Fibroblast of lung (primary cell): ENCODE results near the gene TRAPPC3L.

Source experiments
- CTCF ChIP-seq, 2 donors: IDR thresholded peaks in 1 of 2; conservative IDR thresholded peaks in 1 of 2; 1 replicate in 1 of 2; 2 replicates in 1 of 2; pipeline ENCODE4 v1.5.1; 2011 to 2012; ENCODE audit warnings: low read length in 2 of 2, control low read depth in 1 of 2, inconsistent platforms in 1 of 2, low read depth in 1 of 2, mild to moderate bottlenecking in 1 of 2
- EZH2 ChIP-seq: IDR thresholded peaks from 2 replicates; pipeline ENCODE4 v1.5.1; 2012; ENCODE audit warnings: low read length, control low read depth, mild to moderate bottlenecking; ENCODE audit errors: missing control alignments

- no peak for TF ChIP-seq CTCF (conservative IDR thresholded peaks at IDR 0.05 in 1 of 2, IDR thresholded peaks at IDR 0.05 in 1 of 2; ENCODE audit: low read depth in 1 of 2, low read length in 2 of 2)
- no peak for TF ChIP-seq EZH2
These were observed 26.7 kb downstream of the TRAPPC3L start for GRCh38 chr6:116518621-116519368.
